OCI-LY7 (cell line): Measurements from ENCODE around the gene C12orf42. TPM values are rescaled to one million over a fixed set of nuclear protein-coding genes. Genes with fewer than 3 reads are reported as not detected.

Experiments
- BruUV-seq: library from RNA; stranded (reverse); fragments of 400-500 nt; replicated peaks from 2 replicates; lab custom pipeline; 2021; lab: Mats Ljungman, UMichigan
- CTCF ChIA-PET: fragments of 300-600 bp; sonication (Branson Sonifier 250); formaldehyde crosslinking; loops from one replicate; lab custom pipeline; 2022; ENCODE audit warnings: antibody characterized with exemption; ENCODE audit not compliant: unreplicated experiment; lab: Charles Lee
- POLR2A ChIA-PET: fragments of 300-600 bp; sonication (Branson Sonifier 250); formaldehyde crosslinking; loops from one replicate; lab custom pipeline; 2022; ENCODE audit warnings: antibody characterized with exemption; lab: Charles Lee
- DNase-seq: peaks from one replicate; pipeline ENCODE4 v3.0.0-alpha.2; 2015; ENCODE audit warnings: low spot score
- H2AFZ ChIP-seq: fragments of 200-600 bp; sonication (generic), shearing (Covaris generic); 2 replicates; pipeline ENCODE4 v1.6.1; 2014; ENCODE audit warnings: mild to moderate bottlenecking, antibody characterized with exemption, low read length, moderate library complexity
- H3K27ac ChIP-seq: fragments of 200-600 bp; sonication (generic); 2 replicates; pipeline ENCODE4 v1.5.1; 2014; ENCODE audit warnings: mixed run types, low read depth, mild to moderate bottlenecking, moderate library complexity, low read length, inconsistent platforms; ENCODE audit not compliant: poor library complexity, severe bottlenecking
- H3K36me3 ChIP-seq: fragments of 200-600 bp; sonication (generic); 2 replicates; pipeline ENCODE4 v1.6.1; 2014; ENCODE audit warnings: mild to moderate bottlenecking, antibody characterized with exemption, low read length, moderate library complexity, mixed read lengths; ENCODE audit not compliant: insufficient read depth
- H3K4me1 ChIP-seq: fragments of 200-600 bp; sonication (generic); 2 replicates; pipeline ENCODE4 v1.5.1; 2014; ENCODE audit warnings: mild to moderate bottlenecking, low read length; ENCODE audit not compliant: insufficient read depth, poor library complexity, severe bottlenecking
- H3K4me2 ChIP-seq: fragments of 200-600 bp; sonication (generic); 2 replicates; pipeline ENCODE4 v1.6.1; 2014; ENCODE audit warnings: mild to moderate bottlenecking, low read length
- H3K4me3 ChIP-seq: fragments of 200-600 bp; sonication (generic); 2 replicates; pipeline ENCODE4 v1.5.1; 2014; ENCODE audit warnings: mild to moderate bottlenecking, low read depth, low read length; ENCODE audit not compliant: poor library complexity, severe bottlenecking
- H3K79me2 ChIP-seq: fragments of 200-600 bp; sonication (generic); 2 replicates; pipeline ENCODE4 v1.6.1; 2016; ENCODE audit warnings: low read depth, mild to moderate bottlenecking, low read length, moderate library complexity, mixed read lengths; ENCODE audit not compliant: insufficient read depth
- H3K9me2 ChIP-seq: fragments of 200-600 bp; sonication (generic); 2 replicates; pipeline ENCODE4 v1.6.1; 2016; ENCODE audit warnings: mild to moderate bottlenecking, low read length, mixed read lengths; ENCODE audit not compliant: insufficient read depth
- H3K9me3 ChIP-seq: fragments of 200-600 bp; sonication (generic); 2 replicates; pipeline ENCODE4 v1.6.1; 2014; ENCODE audit warnings: mild to moderate bottlenecking, mixed run types, low read length, mixed read lengths
- H4K20me1 ChIP-seq: fragments of 200-600 bp; sonication (generic); 2 replicates; pipeline ENCODE4 v1.6.1; 2014; ENCODE audit warnings: mild to moderate bottlenecking, antibody characterized with exemption, low read length, moderate library complexity, mixed read lengths; ENCODE audit not compliant: insufficient read depth
- EZH2phosphoT487 ChIP-seq: fragments of 200-600 bp; sonication (generic); IDR thresholded peaks from 2 replicates; pipeline ENCODE4 v1.6.1; 2018; ENCODE audit warnings: low read depth, borderline replicate concordance, mild to moderate bottlenecking, mixed run types, antibody characterized with exemption, low read length, moderate library complexity, mixed read lengths
- intact Hi-C: fragments of 100-400 bp; cut with micrococcal nuclease; formaldehyde crosslinking; loops from one replicate; pipeline ENCODE4 v1.10.0; 2022; ENCODE audit not compliant: unreplicated experiment
- total RNA-seq, 2 experiments: library from RNA; depleted of rRNA in 1 of 2; stranded (reverse); fragments of >200 nt in 1 of 2; shearing (Covaris generic) in 1 of 2; gene quantifications; 2 replicates each; pipeline ENCODE4 v1.2.3, GENCODE V29; 2014 to 2022
- TF ChIP-seq, protein P1 (sequence below): fragments of 200-600 bp; sonication (generic); conservative IDR thresholded peaks from 2 replicates; pipeline ENCODE4 v1.5.1; 2014; ENCODE audit warnings: mild to moderate bottlenecking, antibody characterized with exemption, low read length, moderate library complexity, mixed read lengths

Gene C12orf42
- total RNA-seq, 2 experiments from 2014 or later, result 1.2 TPM; not detected in 1

GRCh38 chr12:103318566-103318965 is 177.2 kb downstream of the C12orf42 start:
- intact Hi-C loops, result no loop called here
- no peaks in the 10 kb centered on the region for H3K9me2 ChIP-seq
- no peak overlapping the region for H2AFZ ChIP-seq
- no peak overlapping the region for H3K27ac ChIP-seq
- H4K20me1 ChIP-seq, result no peaks in the 10 kb centered on the region
- no peak overlapping the region for H3K4me2 ChIP-seq
- no peak for DNase-seq
- H3K9me3 ChIP-seq, result no peaks in the 10 kb centered on the region
- BruUV-seq, result no TSS peak
- TF ChIP-seq, protein P1, sequence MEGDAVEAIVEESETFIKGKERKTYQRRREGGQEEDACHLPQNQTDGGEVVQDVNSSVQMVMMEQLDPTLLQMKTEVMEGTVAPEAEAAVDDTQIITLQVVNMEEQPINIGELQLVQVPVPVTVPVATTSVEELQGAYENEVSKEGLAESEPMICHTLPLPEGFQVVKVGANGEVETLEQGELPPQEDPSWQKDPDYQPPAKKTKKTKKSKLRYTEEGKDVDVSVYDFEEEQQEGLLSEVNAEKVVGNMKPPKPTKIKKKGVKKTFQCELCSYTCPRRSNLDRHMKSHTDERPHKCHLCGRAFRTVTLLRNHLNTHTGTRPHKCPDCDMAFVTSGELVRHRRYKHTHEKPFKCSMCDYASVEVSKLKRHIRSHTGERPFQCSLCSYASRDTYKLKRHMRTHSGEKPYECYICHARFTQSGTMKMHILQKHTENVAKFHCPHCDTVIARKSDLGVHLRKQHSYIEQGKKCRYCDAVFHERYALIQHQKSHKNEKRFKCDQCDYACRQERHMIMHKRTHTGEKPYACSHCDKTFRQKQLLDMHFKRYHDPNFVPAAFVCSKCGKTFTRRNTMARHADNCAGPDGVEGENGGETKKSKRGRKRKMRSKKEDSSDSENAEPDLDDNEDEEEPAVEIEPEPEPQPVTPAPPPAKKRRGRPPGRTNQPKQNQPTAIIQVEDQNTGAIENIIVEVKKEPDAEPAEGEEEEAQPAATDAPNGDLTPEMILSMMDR, result no peak
- no peak for TF ChIP-seq EZH2phosphoT487
- ChIA-PET POLR2A (no interaction called here), CTCF (no interaction called here)
- no peaks in the 10 kb centered on the region for H3K4me1 ChIP-seq
- no peaks in the 10 kb centered on the region for H3K36me3 ChIP-seq
- no peak overlapping the region for H3K4me3 ChIP-seq
- H3K79me2 ChIP-seq, result no peaks in the 10 kb centered on the region

GRCh38 chr12:103317220-103317619 is 178.5 kb downstream of the C12orf42 start:
- Histone ChIP-seq H4K20me1 (no peaks in the 10 kb centered on the region), H3K9me3 (no peaks in the 10 kb centered on the region), H3K36me3 (no peaks in the 10 kb centered on the region), H2AFZ (no peak overlapping the region), H3K4me3 (no peak overlapping the region), H3K27ac (no peak overlapping the region), H3K9me2 (no peaks in the 10 kb centered on the region), H3K4me2 (no peak overlapping the region), H3K79me2 (no peaks in the 10 kb centered on the region), H3K4me1 (no peaks in the 10 kb centered on the region)
- POLR2A ChIA-PET, result no interaction called here
- TF ChIP-seq EZH2phosphoT487, result no peak
- TF ChIP-seq, protein P1, result no peak
- DNase-seq, result no peak
- CTCF ChIA-PET, result no interaction called here
- intact Hi-C loops, result no loop called here
- BruUV-seq, result no TSS peak

- ChIA-PET POLR2A (no interaction called here), CTCF (no interaction called here)
- Histone ChIP-seq H3K4me2 (no peak overlapping the region), H3K9me3 (no peaks in the 10 kb centered on the region), H3K4me1 (no peaks in the 10 kb centered on the region), H2AFZ (no peak overlapping the region), H3K4me3 (no peak overlapping the region), H4K20me1 (no peaks in the 10 kb centered on the region), H3K36me3 (no peaks in the 10 kb centered on the region), H3K79me2 (no peaks in the 10 kb centered on the region), H3K27ac (no peak overlapping the region), H3K9me2 (no peaks in the 10 kb centered on the region)
- TF ChIP-seq, protein P1, result no peak
- no peak for TF ChIP-seq EZH2phosphoT487
- no peak for DNase-seq
- no TSS peak for BruUV-seq
- intact Hi-C loops, result no loop called here
These were observed 181.0 kb downstream of the C12orf42 start for GRCh38 chr12:103314786-103315185.
